Activated B cell treated with CpG ODN at 0.5 μM for 24 hours (primary cell): ENCODE data around the gene DIP2A. TPM values are rescaled to one million over a fixed set of nuclear protein-coding genes. Genes with fewer than 3 reads are reported as not detected.

Experiments used
- ATAC-seq: fragments of 200-7000 bp; cut with Tn5 transposase; one replicate; pipeline ENCODE4 v1.10.0; 2021; ENCODE audit warnings: low read depth, mild to moderate bottlenecking, moderate library complexity
- CTCF ChIA-PET: fragments of 350-600 bp; sonication (Branson Sonifier 250); formaldehyde crosslinking; loops from one replicate; lab custom pipeline; 2021; ENCODE audit warnings: antibody characterized with exemption; lab: Charles Lee
- POLR2A ChIA-PET: fragments of 350-600 bp; sonication (Branson Sonifier 250); formaldehyde crosslinking; loops from one replicate; lab custom pipeline; 2021; ENCODE audit warnings: antibody characterized with exemption; lab: Charles Lee
- DNase-seq: peaks from one replicate; pipeline ENCODE4 v3.0.0; 2022
- H3K27ac Mint-ChIP-seq: one replicate; pipeline ENCODE4 v1.8.0; 2020; ENCODE audit warnings: mixed read lengths
- H3K27me3 Mint-ChIP-seq: one replicate; pipeline ENCODE4 v1.8.0; 2021; ENCODE audit warnings: mixed read lengths
- H3K36me3 Mint-ChIP-seq: one replicate; pipeline ENCODE4 v1.8.0; 2021; ENCODE audit warnings: low read depth, mixed read lengths
- H3K4me1 Mint-ChIP-seq: one replicate; pipeline ENCODE4 v1.8.0; 2021; ENCODE audit warnings: mixed read lengths
- H3K4me3 Mint-ChIP-seq: one replicate; pipeline ENCODE4 v1.8.0; 2020; ENCODE audit warnings: mild to moderate bottlenecking, mixed read lengths
- H3K9me3 Mint-ChIP-seq: one replicate; pipeline ENCODE4 v1.8.0; 2020; ENCODE audit warnings: mixed read lengths
- CTCF ChIP-seq: fragments of 200-600 bp; IDR thresholded peaks from one replicate; pipeline ENCODE4 v1.8.0; 2022; ENCODE audit warnings: antibody characterized with exemption, mild to moderate bottlenecking
- intact Hi-C: fragments of 100-400 bp; cut with micrococcal nuclease; formaldehyde crosslinking; loops from one replicate; pipeline ENCODE4 v1.15.1; 2024
- total RNA-seq: library from RNA; stranded (reverse); gene quantifications from 2 replicates; pipeline ENCODE4 v1.2.3, GENCODE V29; 2022

Gene DIP2A
- total RNA-seq, 1 donor from 2014 or later = 32.1 TPM

- Mint-ChIP-seq H3K4me3 (no peak overlapping the region), H3K27me3 (peaks cover 15% of the 10 kb centered on the region), H3K4me1 (peaks cover under 1% of the 10 kb centered on the region), H3K36me3 (no peaks in the 10 kb centered on the region), H3K9me3 (no peaks in the 10 kb centered on the region), H3K27ac (no peak overlapping the region)
- no peak for TF ChIP-seq CTCF
- no peak for ATAC-seq
- DNase-seq = no peak
- POLR2A ChIA-PET = no interaction called here
- intact Hi-C loops = no loop called here
- CTCF ChIA-PET = no interaction called here
Measured at GRCh38 chr21:46616656-46617055, 158.0 kb downstream of the DIP2A start.

GRCh38 chr21:46617267-46618051 lies 158.8 kb downstream of the DIP2A start:
- ChIA-PET POLR2A (no interaction called here), CTCF (no interaction called here)
- Mint-ChIP-seq H3K27me3 (peaks cover 15% of the 10 kb centered on the region), H3K4me3 (no peak overlapping the region), H3K36me3 (no peaks in the 10 kb centered on the region), H3K4me1 (peaks cover 8% of the 10 kb centered on the region), H3K27ac (no peak overlapping the region), H3K9me3 (no peaks in the 10 kb centered on the region)
- intact Hi-C loops = no loop called here
- DNase-seq (no peak), ATAC-seq (no peak)
- TF ChIP-seq CTCF = no peak

- Mint-ChIP-seq H3K36me3 (no peaks in the 10 kb centered on the region), H3K4me3 (no peak overlapping the region), H3K27ac (no peak overlapping the region), H3K27me3 (peaks cover 15% of the 10 kb centered on the region), H3K4me1 (peaks cover 12% of the 10 kb centered on the region), H3K9me3 (no peaks in the 10 kb centered on the region)
- no peak for TF ChIP-seq CTCF
- intact Hi-C loops = no loop called here
- DNase-seq (no peak), ATAC-seq (no peak)
- POLR2A ChIA-PET = no interaction called here
- CTCF ChIA-PET = no interaction called here
Measured at GRCh38 chr21:46618738-46619379, 160.2 kb downstream of the DIP2A start.

Other genes starting within 250 kb of the DIP2A start
- gene LSS, start 230.1 kb upstream of the DIP2A start, total RNA-seq = 76.3 and 99.0 TPM in 2 replicates
- 136 and 147 TPM in 2 replicates for gene MCM3AP, start 173.3 kb upstream of the DIP2A start, total RNA-seq
- 11.8 and 13.7 TPM in 2 replicates for gene YBEY, start 172.5 kb upstream of the DIP2A start, total RNA-seq
- 4.7 TPM in 2 replicates for gene C21orf58, start 135.0 kb upstream of the DIP2A start, total RNA-seq
- gene PCNT, start 134.7 kb upstream of the DIP2A start, total RNA-seq = 39.7 and 40.9 TPM in 2 replicates
- not detected in 2 replicates for gene S100B, start 146.2 kb downstream of the DIP2A start, total RNA-seq
- 48.5 and 52.4 TPM in 2 replicates for gene PRMT2, start 176.8 kb downstream of the DIP2A start, total RNA-seq